ENCODE measurements around the gene TTC9C.

DNA sequence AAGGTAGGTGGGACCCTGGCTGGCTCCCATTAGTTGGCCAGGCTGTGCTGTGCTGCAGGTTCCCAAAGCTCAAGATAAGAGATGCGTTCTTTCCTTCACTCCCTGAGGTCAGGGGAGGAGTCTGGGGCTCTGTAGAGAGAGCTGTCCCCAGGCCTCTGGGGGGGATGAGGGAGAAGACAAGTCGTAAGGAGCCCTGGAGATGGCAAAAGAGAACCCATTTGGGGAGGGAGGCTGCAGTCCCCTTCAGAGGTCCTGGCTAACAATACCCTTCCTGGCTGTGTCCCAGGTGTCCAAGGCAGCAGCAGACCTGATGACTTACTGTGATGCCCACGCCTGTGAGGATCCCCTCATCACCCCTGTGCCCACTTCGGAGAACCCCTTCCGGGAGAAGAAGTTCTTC lies 19.9 kb upstream of the TTC9C start:
- TF ChIP-seq HOXB13 (CRISPR knock-in tag; IDR thresholded peaks at IDR 0.05; ENCODE audit: low read depth) = no peak
- TF ChIP-seq POLR2A (IDR thresholded peaks at IDR 0.05; ENCODE audit: low read length) = no peak
- TF ChIP-seq, protein P1, sequence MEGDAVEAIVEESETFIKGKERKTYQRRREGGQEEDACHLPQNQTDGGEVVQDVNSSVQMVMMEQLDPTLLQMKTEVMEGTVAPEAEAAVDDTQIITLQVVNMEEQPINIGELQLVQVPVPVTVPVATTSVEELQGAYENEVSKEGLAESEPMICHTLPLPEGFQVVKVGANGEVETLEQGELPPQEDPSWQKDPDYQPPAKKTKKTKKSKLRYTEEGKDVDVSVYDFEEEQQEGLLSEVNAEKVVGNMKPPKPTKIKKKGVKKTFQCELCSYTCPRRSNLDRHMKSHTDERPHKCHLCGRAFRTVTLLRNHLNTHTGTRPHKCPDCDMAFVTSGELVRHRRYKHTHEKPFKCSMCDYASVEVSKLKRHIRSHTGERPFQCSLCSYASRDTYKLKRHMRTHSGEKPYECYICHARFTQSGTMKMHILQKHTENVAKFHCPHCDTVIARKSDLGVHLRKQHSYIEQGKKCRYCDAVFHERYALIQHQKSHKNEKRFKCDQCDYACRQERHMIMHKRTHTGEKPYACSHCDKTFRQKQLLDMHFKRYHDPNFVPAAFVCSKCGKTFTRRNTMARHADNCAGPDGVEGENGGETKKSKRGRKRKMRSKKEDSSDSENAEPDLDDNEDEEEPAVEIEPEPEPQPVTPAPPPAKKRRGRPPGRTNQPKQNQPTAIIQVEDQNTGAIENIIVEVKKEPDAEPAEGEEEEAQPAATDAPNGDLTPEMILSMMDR (IDR thresholded peaks at IDR 0.05) = no peak
- no peak for TF ChIP-seq HOXA7 (CRISPR knock-in tag; IDR thresholded peaks at IDR 0.05)
- no peak for TF ChIP-seq RFX5 (IDR thresholded peaks at IDR 0.05)
- TF ChIP-seq, protein P2, sequence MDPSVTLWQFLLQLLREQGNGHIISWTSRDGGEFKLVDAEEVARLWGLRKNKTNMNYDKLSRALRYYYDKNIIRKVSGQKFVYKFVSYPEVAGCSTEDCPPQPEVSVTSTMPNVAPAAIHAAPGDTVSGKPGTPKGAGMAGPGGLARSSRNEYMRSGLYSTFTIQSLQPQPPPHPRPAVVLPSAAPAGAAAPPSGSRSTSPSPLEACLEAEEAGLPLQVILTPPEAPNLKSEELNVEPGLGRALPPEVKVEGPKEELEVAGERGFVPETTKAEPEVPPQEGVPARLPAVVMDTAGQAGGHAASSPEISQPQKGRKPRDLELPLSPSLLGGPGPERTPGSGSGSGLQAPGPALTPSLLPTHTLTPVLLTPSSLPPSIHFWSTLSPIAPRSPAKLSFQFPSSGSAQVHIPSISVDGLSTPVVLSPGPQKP (IDR thresholded peaks at IDR 0.05; ENCODE audit: low read depth, low read length) = no peak
- TF ChIP-seq TP53 (CRISPR knock-in tag; IDR thresholded peaks at IDR 0.05) = no peak

Measured in A549 (cell line).